OCI-LY3 (cell line): ENCODE measurements around the gene SULT1A1.

Experiments used
- CTCF ChIP-seq: fragments of 200-600, 300-600 bp; sonication (generic); IDR thresholded peaks from 2 replicates; pipeline ENCODE4 v1.5.1; 2014; ENCODE audit warnings: antibody characterized with exemption, low read length, low read depth
- EZH2phosphoT487 ChIP-seq: fragments of 200-600 bp; shearing (Covaris generic); IDR thresholded peaks from 2 replicates; pipeline ENCODE4 v1.6.1; 2018; ENCODE audit warnings: antibody characterized with exemption, mixed run types, low read depth

- TF ChIP-seq CTCF (no peak), EZH2phosphoT487 (no peak)
Measured at GRCh38 chr16:28567292-28567691, 42.6 kb downstream of the SULT1A1 start.
